Forelimb muscle (tissue), 1 donor: ENCODE results near the gene DNAL1. TPM values are rescaled to one million over a fixed set of nuclear protein-coding genes. Genes with fewer than 3 reads are reported as not detected.
"Not testable (repeated sequence)": the region's sequence is repeated elsewhere in the genome, so short reads cannot be mapped to it uniquely, and the experiment has no call there.

ENCODE experiments used
- DNase-seq: peaks from one replicate; pipeline ENCODE4 v3.0.0-alpha.2; 2013; ENCODE audit warnings: low read depth
- polyA plus RNA-seq: library from polyadenylated mRNA; unstranded; fragments of 120-200 nt; gene quantifications from one replicate; pipeline ENCODE4 v1.2.1, GENCODE V29; 2013; ENCODE audit not compliant: insufficient read length

DNAL1 gene
- polyA plus RNA-seq, 1 donor: 6.8 TPM

DNA sequence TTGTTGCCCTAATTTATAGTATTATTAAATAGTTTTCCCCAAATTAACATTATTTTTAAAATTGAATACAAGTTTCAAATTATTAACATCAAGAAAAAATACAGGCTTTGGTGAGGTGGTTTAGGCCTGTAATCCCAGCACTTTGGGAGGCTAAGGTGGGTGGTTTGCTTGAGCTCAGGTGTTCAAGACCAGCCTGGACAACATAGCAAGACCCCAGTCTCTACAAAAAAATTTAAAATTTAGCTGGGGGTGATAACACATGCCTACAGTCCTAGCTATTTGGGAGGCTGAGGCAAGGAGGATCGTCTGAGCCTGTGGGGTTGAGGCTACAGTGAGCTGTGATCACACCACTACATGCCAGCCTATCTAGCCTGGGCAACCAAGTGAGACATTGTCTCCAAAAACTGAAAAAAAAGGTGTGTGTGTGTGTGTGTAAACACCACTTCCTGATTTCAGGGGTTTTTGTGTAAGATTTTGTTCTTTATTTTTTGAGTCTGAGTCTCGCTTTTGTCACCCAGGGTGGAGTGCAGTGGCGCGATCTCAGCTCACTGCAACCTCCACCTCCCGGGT is 3.9 kb upstream of the DNAL1 start:
- no peak for DNase-seq

DNA sequence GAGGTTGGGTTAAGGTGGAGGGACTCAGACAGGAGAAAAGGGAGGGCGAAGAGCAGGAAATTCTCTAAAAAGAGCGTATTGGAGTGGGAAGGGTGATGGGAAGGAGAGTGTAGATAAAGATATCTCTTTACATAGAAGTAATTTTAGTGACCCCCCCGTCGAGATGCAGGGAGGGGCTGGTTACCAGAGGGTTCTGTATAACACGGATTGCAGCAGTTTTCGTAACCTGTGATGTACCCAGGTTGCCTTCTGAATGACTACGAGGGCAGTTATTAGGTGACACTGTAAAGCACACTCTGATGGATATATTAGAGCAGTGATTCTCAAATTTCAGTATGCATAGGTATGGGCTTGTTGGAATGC is 443 bp downstream of the DNAL1 start:
- no peak for DNase-seq

DNA sequence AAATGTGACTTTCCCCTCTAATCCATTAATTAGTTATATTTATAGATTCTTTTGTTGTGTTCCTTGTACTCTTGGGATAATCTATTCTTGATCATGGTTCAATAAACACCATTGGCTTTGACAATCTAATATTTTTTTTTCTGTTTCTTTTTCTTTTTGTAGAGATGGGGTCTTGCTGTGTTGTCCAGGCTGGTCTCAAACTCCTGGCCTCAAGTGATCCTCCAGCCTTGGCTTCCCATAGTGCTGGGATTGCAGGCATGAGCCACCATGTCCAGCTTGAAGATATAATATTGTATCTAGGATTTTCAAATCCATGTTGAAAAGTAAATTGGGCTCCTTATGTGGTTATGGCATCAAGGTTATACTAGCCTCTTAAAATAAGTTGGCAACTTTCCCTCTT is 6.2 kb downstream of the DNAL1 start:
- no peak for DNase-seq

GRCh38 chr14:73655851-73656250 is 11.1 kb downstream of the DNAL1 start:
- DNase-seq: no peak

DNA sequence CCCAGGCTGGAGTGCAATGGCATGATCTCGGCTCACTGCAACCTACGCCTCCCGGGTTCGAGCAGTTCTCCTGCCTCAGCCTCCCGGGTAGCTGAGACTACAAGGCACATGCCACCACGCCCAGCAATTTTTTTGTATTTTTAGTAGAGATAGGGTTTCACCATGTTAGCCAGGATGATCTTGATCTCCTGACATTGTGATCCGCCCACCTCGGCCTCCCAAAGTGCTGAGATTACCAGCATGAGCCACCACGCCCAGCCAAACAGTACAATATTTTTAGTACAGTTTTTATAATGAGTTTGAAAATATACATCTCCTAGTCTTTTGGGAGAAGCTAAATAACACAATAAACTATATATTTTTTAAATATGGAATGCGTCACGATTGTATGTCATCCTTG is 14.4 kb downstream of the DNAL1 start:
- not testable (repeated sequence) for DNase-seq

DNA sequence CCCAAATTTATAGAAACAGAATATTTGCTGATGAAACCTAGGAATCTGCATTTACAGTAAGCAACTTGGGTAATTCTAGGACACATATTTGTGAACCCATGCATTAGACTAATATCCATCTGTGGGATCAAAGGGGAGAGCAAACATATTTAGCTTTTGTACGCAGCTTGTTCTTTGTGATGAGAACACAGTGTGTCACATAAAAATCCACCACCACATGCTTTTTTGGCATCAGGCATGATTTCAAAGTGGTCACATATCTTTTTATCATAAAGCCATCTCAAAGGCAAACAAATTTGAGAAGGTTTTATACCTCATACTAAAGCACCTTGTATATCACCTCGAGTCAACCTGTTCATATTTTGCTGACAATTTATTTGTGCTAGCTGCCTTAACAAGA is 15.7 kb downstream of the DNAL1 start:
- DNase-seq: no peak

DNA sequence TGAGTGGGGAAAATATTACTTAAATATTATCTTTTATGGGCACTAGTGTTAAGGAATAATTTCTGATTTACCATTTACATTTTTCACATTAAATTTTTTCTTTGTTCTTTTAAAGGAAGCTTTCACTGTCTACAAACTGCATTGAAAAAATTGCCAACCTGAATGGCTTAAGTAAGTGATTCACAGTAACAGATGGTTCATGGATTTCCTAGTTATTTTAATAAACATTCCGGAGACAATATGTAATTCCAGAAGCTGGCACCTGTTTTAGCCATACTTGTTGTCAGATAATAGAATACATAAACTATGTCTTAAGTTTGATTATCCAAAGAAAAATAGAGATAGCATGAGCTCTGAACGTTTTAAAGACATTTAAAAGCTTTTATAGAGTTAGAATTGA is 17.1 kb downstream of the DNAL1 start:
- no peak for DNase-seq

DNA sequence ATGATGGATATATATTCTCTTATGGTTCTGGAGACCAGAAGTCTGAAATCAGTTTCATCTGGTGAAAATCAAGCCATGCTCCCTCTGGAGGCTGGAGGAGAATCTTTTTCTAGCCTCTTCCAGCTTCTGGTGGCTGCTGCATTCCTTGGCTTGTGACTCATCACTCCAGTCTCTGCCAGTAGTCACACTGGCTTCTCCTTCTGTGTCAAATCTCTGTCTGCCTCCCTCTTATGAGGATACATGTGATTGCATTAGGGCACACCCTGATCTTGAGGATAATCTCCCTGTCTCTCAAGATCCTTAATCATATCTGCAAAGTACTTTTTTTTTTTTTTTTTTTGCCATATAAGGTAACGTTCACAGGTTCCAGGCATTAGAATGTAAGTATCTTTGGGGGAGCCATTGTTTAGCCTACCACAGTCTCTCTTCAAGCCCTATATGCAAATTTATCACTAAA is 17.7 kb downstream of the DNAL1 start:
- DNase-seq: no peak

GRCh38 chr14:73663548-73664212 is 18.9 kb downstream of the DNAL1 start:
- no peak for DNase-seq

- DNase-seq: no peak
Observed at GRCh38 chr14:73665130-73665529, 20.3 kb downstream of the DNAL1 start.

DNA sequence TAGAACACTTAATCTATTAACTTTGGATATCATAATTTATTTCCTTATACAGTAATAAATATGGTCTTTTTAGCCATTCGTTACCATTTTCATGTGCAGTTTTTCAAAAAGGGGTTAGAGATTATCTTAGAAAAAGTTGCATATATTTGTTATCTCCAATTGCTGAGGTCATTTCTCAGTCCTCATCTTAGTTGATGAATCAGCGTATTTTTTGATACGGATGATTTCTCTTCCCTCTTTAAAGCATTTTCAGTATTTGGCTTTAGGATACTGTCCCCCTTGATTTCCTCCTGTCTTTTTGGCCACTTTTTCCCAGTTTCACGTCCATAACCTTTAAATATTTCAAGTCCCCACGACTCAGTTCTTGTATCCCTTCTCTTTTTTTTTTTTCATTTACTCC is 21.8 kb downstream of the DNAL1 start:
- no peak for DNase-seq

GRCh38 chr14:73667854-73668253 is 23.1 kb downstream of the DNAL1 start:
- DNase-seq: no peak

DNA sequence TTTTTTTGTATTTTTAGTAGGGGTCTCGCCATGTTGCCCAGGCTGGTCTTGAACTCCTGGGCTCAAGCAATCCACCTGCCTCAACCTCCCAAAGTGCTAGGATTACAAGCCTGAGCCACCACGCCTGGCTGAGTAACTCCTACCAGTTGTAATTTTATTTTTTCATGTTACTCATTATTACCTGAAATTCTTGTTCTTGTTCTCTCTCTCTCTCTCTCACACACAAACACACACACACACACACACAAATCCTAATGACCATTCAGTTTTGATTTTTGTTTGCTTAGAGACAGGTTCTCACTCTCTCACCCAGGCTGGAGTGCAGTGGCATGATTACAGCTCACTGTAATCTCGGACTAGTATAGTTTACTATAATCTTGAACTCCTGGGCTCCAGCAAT is 30.2 kb downstream of the DNAL1 start:
- DNase-seq: no peak

- DNase-seq: no peak
Observed at GRCh38 chr14:73678698-73679097, 33.9 kb downstream of the DNAL1 start.

DNA sequence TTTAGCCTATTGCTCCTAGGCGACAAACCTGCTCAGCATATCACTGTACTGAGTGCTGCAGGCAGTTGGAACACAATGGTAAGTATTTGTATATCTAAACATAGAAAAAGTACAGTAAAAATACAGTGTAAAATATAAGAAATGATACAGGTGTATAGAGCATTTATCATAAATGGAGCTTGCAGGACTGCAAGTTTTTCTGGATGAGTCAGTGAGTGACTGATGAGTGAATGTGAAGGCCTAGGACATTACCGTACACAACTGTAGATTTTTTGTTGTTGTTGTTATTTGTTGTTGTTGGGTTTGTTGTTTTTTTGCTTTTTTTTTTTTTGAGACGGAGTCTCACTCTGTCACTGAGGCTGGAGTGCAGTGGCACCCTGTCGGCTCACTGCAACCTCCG is 36.0 kb downstream of the DNAL1 start:
- no peak for DNase-seq

DNA sequence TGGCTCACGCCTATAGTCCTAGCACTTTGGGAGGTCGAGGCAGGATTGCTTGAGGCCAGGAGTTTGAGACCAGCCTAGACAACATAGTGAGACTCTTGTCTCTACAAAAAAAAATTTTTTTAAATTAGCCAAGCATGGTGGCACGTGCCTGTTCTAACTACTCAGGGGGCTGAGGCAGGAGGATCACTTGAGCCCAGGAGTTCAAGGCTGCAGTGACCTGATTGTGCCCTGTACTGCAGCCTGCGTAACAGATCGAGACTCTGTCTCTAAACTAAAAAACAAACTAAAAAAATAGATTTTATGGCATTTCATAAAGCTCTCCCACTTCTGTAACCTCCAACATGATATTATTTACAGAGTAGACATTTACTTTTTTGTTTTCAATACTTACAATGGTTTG is 39.8 kb downstream of the DNAL1 start:
- DNase-seq: no peak

DNA sequence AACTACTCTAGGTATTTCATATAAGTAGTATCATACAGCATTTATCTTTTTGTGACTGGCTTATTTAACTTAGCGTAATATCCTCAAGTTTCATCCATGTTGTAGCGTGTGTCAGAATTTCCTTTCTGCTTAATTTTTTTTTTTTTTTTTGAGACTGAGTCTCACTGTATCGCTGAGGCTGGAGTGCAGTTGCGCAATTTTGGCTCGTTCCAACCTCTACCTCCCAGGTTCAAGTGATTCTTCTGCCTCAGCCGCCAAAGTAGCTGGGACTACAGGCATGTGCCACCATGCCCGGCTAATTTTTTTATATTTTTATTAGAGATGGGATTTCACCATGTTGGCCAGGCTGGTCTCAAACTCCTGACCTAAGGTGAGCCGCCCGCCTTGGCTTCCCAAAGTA is 40.5 kb downstream of the DNAL1 start:
- DNase-seq: no peak

- no peak for DNase-seq
Observed at GRCh38 chr14:73686901-73687300, 42.1 kb downstream of the DNAL1 start.

DNA sequence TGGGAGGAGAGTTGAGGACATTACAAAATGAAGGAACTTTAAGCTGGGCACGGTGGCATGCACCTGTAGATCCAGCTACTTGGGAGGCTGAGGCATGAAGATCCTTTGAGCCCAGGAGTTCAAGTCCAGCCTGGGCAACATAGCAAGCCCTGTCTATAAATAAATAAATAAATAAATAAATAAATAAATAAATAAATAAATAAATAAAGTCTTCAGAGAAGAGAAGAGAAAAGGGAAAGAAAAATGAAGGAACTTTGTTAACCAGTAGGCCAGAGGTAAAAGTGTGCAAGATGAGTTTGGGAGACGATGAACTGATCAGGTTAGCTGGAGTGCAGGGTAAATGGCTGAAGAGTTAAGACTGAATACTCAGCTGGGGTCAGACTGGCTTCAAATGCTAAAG is 49.3 kb downstream of the DNAL1 start:
- DNase-seq: no peak

DNA sequence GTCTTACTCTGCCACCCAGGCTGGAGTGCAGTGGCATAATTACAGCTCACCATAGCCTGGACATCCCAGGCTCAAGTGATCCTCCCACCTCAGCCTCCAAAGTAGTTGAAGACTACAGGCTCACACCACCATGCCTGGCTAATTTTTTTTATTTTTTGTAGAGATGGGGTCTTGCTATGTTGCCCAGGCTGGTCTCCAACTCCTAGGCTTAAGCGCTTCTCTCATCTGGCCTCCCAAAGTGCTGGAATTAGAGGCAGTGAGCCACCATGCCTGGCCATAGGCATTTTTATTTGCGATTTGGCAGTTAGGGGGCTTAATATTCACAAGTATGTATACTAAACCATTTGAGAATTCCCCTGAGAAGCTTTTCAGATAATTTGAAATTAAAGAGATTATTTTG is 50.3 kb downstream of the DNAL1 start:
- DNase-seq: no peak

DNA sequence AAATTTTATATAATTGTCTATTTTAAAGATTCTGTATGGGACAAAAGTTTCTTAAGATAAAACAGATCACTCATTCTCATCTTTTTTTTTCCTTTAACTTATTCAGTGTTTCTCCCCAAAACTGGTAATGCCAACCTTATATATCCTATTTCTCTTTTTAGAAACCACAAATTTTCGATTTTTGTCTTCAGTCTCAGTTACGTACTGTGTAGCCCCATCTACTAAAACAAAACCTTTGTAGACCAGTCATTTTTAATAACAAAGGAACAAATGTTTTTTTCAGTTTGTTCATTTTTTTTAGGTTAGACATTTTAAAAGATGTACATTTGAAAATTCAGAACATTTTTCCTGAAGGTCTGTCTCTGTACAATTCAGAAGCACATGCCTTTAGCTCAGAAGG is 51.2 kb downstream of the DNAL1 start:
- DNase-seq: no peak

DNA sequence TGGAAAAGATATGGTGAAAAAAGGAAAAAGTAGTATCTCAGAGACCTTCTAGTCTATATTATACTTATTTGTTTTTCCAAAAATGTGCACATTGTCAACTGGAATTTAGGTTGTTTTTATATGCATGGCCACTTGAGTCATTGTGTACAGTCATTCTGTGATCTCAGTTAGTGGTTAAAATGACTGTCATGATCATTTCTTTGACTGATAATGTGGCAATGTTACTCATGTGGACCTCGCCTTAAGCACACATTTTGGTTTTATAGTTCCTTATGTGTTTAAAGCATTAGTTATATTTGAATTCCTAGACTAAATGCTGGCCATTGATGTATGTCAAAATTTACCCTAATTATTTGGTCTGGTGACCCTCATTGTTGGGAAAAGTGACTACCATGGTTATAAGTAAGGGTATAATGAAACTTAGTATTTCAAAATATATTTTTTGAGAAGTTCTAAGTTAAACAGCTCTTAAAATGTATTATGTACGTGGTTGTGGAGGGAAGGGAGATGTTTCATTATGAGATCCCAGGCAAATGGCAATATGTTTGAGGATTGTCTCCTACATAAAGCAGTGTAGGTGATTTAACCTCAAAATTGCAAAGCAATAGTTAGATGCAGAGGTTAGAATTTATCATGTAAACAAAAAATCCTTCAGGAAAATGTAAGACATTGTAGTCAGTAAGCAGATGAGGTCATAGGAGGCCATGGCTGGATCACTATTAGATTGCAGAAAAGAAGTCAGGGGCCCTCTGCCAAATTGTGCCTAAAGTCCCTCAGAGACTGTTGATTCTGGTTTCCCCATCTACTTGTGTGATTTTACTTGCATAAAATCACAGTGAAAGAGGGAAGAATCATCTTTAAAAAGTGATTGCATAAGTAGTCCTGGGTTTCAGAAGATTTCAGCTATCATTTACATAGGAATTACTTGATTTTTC is 51.9 kb downstream of the DNAL1 start:
- no peak for DNase-seq

- no peak for DNase-seq
Observed at GRCh38 chr14:73700325-73700724, 55.5 kb downstream of the DNAL1 start.
